ENCODE results near the gene RNF144B. TPM values are rescaled to one million over a fixed set of nuclear protein-coding genes. Genes with fewer than 3 reads are reported as not detected.

RNF144B gene
- total and polyA plus RNA-seq, 2 of the 8 experiments (the other 6 are each of a cell fraction or from before 2014, with no cell fraction given) = 1.8 to 11.2 TPM

DNA sequence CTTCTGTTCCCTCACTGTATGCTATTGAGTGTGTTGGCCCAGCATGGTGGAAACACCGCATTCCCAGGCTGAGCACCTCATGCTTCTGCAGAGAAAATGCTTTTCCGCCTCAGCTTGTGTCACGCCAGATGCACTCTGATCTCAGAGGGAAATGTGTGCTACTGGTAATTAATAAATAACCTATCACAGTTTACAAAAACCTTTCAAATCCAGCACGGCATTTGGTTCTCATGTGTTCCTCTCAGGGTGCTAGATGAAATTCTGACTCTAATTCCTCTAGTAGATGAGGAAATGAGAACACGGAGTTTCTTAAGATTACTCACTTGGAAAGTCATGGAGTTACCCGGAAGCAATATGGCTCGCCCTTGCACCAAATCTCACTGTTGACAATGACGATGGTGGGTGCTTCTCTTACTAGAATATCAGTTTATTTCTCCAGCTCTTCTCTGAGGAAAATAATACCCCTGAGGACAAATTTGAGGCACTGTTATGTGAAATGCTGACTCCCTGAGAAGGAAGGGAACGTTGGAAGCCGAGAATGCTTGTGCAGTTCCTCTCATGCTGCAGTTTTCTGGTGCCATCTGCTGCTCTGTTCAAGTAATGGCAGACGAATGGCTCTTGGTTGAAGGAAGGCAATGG lies 116.6 kb downstream of the RNF144B start:
- Histone ChIP-seq H3K79me2 (ENCODE audit: control insufficient read depth in 1 of 2, insufficient read depth in 2 of 2, low read length in 2 of 2) (no peaks in the 10 kb centered on the region), H2BK20ac (ENCODE audit: low read length) (no peak overlapping the region), H4K91ac (replicated peaks; ENCODE audit: insufficient read length, low read length) (no peak overlapping the region), H3K79me1 (ENCODE audit: low read depth, low read length) (no peaks in the 10 kb centered on the region), H3K18ac (ENCODE audit: extremely low read depth, low read length) (no peak overlapping the region; the same call in 1 of the 2 replicates), H3K27ac (ENCODE audit: low read depth, low read length) (no peak overlapping the region), H3K27me3 (replicated peaks in 1 of 4; ENCODE audit: control insufficient read depth in 3 of 4, extremely low read depth in 1 of 4, insufficient read depth in 3 of 4, low read length in 3 of 4) (no peaks in the 10 kb centered on the region), H2BK120ac (replicated peaks; ENCODE audit: low read depth, low read length) (no peak overlapping the region), H3K4ac (replicated peaks; ENCODE audit: insufficient read length, low read depth, low read length) (no peak overlapping the region), H2BK5ac (ENCODE audit: low read depth, low read length) (no peak overlapping the region), H2AK5ac (ENCODE audit: low read depth, low read length) (no peak overlapping the region), H3K9me3 (ENCODE audit: insufficient read depth in 2 of 2, low read depth in 1 of 2, low read length in 1 of 2) (no peaks in the 10 kb centered on the region), H3K23ac (ENCODE audit: insufficient read length) (no peak overlapping the region), H3K4me2 (ENCODE audit: insufficient read depth in 1 of 2, low read depth in 2 of 2, low read length in 2 of 2) (no peak overlapping the region), H4K8ac (ENCODE audit: extremely low read depth, insufficient read depth, low read length) (no peak overlapping the region), H4K5ac (ENCODE audit: insufficient read length, low read depth, low read length) (no peak overlapping the region), H3K14ac (ENCODE audit: insufficient read length) (no peak overlapping the region), H3K36me3 (ENCODE audit: control insufficient read depth in 2 of 4, insufficient read depth in 4 of 4, low read length in 3 of 4) (no peaks in the 10 kb centered on the region), H2BK12ac (ENCODE audit: low read depth, low read length) (no peak overlapping the region), H4K20me1 (replicated peaks in 1 of 2; ENCODE audit: control insufficient read depth in 1 of 2, insufficient read depth in 2 of 2, low read length in 2 of 2) (no peaks in the 10 kb centered on the region), H3K56ac (replicated peaks; ENCODE audit: insufficient read length, low read depth, low read length) (no peak overlapping the region), H2AFZ (ENCODE audit: low read length) (peak overlapping the region; percentile 7; the same call in 1 of the 2 replicates), H3K4me1 (replicated peaks in 1 of 4; ENCODE audit: control insufficient read depth in 3 of 4, insufficient read depth in 4 of 4, low read length in 3 of 4) (no peaks in the 10 kb centered on the region), H3K9ac (replicated peaks in 1 of 4; ENCODE audit: extremely low read depth in 1 of 4, low read depth in 3 of 4, low read length in 3 of 4) (no peak overlapping the region), H3K4me3 (ENCODE audit: extremely low read depth in 1 of 4, insufficient read depth in 2 of 4, low read depth in 3 of 4, low read length in 4 of 4) (no peak overlapping the region), H2BK15ac (ENCODE audit: low read length) (no peak overlapping the region), H3K23me2 (ENCODE audit: low read depth, low read length) (no peaks in the 10 kb centered on the region; the same call in 1 of the 2 replicates)
- ChIA-PET POLR2A (ENCODE audit: partially characterized antibody) (no interaction called here), CTCF (ENCODE audit: partially characterized antibody) (interaction anchor here (0.7 to 15.6 kb wide), 32 partner anchors 8 to 497 kb away, joined by 3 to 268 read pairs (median 4); partner anchors contain the start of genes NHLRC1 and RNF144B)
- FAIRE-seq (peak; percentile 91), DNase-seq (ENCODE audit: low read depth in 1 of 2, low spot score in 2 of 2) (peak; percentile 23 to 57)
- 61% methylated on average over 11 of the region's 11 CpGs; no CpG with 5 or more reads in 1 of the 2 experiments for WGBS, 2 experiments (ENCODE audit: extremely low coverage in 1 of 2, insufficient coverage in 1 of 2, insufficient read length in 1 of 2, insufficient replicate concordance in 2 of 2, low coverage in 1 of 2, low lambda C conversion rate in 2 of 2, missing lambda C conversion rate in 1 of 2)
- TF ChIP-seq MAFK (IDR thresholded peaks at IDR 0.05; ENCODE audit: low read depth, low read length) (peak; percentile 23; the same call in 1 of the 2 replicates), CHD1 (IDR thresholded peaks at IDR 0.05; ENCODE audit: low read depth, low read length) (no peak), ASH2L (IDR thresholded peaks at IDR 0.05; ENCODE audit: low read length) (no peak), POLR2A (IDR thresholded peaks at IDR 0.05; ENCODE audit: control extremely low read depth in 1 of 2, low read depth in 2 of 2, low read length in 2 of 2) (no peak), BACH1 (IDR thresholded peaks at IDR 0.05; ENCODE audit: low read length) (no peak), RAD21 (IDR thresholded peaks at IDR 0.05 in 1 of 2, conservative IDR thresholded peaks at IDR 0.05 in 1 of 2; ENCODE audit: low read depth in 2 of 2, low read length in 2 of 2) (peak; percentile 100), KDM4A (IDR thresholded peaks at IDR 0.05; ENCODE audit: low read depth, low read length, severe bottlenecking) (no peak), YY1 (IDR thresholded peaks at IDR 0.05; ENCODE audit: low read depth, low read length) (peak; percentile 74)
- TF ChIP-seq, protein P1, sequence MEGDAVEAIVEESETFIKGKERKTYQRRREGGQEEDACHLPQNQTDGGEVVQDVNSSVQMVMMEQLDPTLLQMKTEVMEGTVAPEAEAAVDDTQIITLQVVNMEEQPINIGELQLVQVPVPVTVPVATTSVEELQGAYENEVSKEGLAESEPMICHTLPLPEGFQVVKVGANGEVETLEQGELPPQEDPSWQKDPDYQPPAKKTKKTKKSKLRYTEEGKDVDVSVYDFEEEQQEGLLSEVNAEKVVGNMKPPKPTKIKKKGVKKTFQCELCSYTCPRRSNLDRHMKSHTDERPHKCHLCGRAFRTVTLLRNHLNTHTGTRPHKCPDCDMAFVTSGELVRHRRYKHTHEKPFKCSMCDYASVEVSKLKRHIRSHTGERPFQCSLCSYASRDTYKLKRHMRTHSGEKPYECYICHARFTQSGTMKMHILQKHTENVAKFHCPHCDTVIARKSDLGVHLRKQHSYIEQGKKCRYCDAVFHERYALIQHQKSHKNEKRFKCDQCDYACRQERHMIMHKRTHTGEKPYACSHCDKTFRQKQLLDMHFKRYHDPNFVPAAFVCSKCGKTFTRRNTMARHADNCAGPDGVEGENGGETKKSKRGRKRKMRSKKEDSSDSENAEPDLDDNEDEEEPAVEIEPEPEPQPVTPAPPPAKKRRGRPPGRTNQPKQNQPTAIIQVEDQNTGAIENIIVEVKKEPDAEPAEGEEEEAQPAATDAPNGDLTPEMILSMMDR (IDR thresholded peaks at IDR 0.05; ENCODE audit: control extremely low read depth in 1 of 3, insufficient read depth in 1 of 3, low read depth in 1 of 3, low read length in 3 of 3) = peak; percentile 57 to 96 (median 95)

Measured in H1 (cell line).